Activated CD8-positive, alpha-beta memory T cell treated with anti-CD3 and anti-CD28 coated beads for 36 hours (primary cell): Measurements from ENCODE around the gene FCRL5. TPM values are rescaled to one million over a fixed set of nuclear protein-coding genes. Genes with fewer than 3 reads are reported as not detected.
"Not testable (repeated sequence)": the region's sequence is repeated elsewhere in the genome, so short reads cannot be mapped to it uniquely, and the experiment has no call there.

Experiments used
- CTCF ChIA-PET: fragments of 350-600 bp; sonication (Branson Sonifier 250); formaldehyde crosslinking; loops from one replicate; lab custom pipeline; 2021; ENCODE audit warnings: antibody characterized with exemption; lab: Charles Lee
- POLR2A ChIA-PET: fragments of 350-600 bp; sonication (Branson Sonifier 250); formaldehyde crosslinking; loops from one replicate; lab custom pipeline; 2021; ENCODE audit warnings: antibody characterized with exemption; lab: Charles Lee
- total RNA-seq, 2 experiments: library from RNA; stranded (reverse); gene quantifications; one replicate each; pipeline ENCODE4 v1.2.3, GENCODE V29; 2021

Gene FCRL5
- not detected for total RNA-seq

DNA sequence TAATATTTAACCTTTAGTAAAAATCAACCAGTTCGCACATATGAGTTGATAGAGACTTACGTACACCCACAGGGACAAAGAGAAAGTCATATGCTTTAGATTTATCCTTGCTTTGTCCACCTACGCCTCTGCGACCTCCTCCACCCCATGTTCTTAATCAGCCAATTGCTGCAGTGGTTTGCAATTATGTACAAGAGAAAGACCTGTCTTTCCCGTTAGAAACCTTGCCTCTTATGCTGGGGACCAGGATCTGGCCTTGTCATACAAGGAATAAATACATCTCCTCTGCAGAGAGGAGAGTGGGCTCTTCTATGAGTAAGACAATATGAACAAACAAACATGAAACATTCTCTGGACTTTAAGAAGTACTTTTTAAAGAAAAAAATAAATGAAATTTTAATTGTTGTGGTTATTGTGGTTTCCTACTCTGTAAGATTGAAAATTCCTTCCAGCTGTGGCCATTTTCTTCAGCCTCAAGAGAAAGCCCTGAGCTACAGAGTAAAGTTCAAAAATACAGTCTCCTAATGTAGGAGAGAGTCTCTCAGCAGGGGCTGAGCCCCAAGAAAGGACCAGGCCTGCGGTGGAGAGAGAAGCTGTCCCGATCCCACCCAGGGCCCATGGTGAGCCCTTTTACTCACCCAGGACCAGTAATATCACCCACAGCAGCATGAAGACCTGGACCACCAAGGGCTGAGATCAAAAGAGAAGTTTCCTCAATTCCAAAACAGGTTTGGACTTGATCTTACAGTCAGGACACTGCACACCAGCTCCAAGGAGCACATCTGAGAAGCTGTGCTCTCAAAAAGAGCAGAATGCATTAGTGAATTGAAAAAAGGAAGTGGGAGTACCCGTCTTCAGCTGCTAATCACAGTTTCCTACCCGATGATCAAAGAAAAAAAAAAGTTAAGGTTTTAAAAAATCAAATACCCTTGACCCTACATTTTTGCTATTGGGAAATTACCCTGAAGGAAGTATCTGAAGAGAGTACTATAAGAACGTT is at the start of gene FCRL5:
FCRL5 (minus strand) TSS at position 822 of the 1,000 bp plus-strand sequence; CDS start at position 669, 153 bp downstream.
- ChIA-PET CTCF (no interaction called here), POLR2A (no interaction called here)

GRCh38 chr1:157600236-157600635 is 47.9 kb upstream of the FCRL5 start:
- CTCF ChIA-PET = no interaction called here
- POLR2A ChIA-PET = no interaction called here

- CTCF ChIA-PET = no interaction called here
These were observed 45.8 kb upstream of the FCRL5 start, which contains the start of gene FCRL4 for GRCh38 chr1:157597959-157598667. Gene FCRL4 (minus strand): TSS chr1:157598085. CDS start chr1:157597944, 141 bp downstream.

GRCh38 chr1:157596384-157596783 is 44.1 kb upstream of the FCRL5 start:
- CTCF ChIA-PET = interaction anchor here (1.6 kb wide), 1 partner anchor 16 kb away, joined by 4 read pairs; no protein-coding TSS in a partner anchor
- POLR2A ChIA-PET = no interaction called here

More at GRCh38 chr1:157597959-157598667, 45.8 kb upstream of the FCRL5 start, which contains the start of gene FCRL4:
- POLR2A ChIA-PET = no interaction called here

DNA sequence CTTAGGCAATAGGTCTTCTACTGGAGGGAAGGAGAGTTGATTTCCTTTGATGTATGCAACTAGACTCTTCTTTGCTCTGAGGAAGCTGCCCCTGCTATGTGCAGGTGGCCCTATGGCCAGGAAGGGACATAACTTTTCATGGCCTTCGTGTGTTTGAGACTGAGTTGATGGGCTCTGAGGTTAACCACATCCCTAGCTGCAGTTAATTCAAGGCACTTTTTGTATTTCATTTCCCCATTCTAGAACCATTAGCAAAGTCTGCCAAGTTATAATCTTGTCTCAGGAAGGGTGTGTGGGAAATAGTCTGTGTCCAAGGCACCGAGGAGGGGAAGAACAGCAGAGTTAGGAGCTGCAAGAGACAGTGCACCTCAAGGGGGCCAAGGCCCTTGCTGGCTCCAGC is 43.0 kb upstream of the FCRL5 start:
- ChIA-PET POLR2A (no interaction called here), CTCF (interaction anchor here (1.6 kb wide), 1 partner anchor 15 kb away, joined by 4 read pairs; no protein-coding TSS in a partner anchor)

DNA sequence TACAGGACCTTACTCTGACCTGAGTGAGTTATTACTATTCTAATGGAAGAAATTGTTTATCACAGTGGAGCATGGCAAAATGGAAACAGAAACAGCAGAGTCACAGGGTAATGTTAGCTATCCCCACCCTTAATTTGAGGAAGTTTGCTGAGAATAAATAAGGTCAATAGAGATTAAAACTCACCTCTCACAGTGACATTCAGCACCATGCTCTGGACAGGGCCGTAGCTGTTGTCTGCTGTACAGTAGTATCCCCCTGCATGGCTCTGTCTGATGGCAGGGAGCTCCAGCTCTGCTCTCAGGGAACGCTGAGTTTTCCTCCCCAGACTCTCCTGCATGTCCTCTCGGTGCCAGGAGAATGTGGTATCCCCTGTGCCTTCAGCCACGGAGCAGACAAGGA is 33.7 kb upstream of the FCRL5 start:
- CTCF ChIA-PET = no interaction called here
- POLR2A ChIA-PET = no interaction called here

DNA sequence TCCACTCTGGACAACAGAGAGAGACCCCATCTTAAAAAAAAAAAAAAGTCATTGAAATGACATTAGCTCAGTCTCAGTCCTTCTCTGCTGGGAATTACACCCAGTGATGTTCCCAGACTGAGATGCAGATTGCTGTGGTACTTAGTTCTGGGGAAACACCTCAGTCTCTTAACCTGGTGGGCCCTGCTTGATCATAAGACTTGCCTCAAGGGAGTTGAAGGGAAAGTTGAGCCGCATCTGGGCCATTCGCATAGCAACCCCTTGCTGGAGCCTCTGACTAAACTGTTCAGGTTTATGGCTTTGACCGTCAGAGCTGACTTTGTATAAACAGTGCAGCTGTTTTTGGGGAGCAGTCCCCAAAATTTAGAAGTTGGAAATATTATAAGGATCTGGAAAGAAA is 32.2 kb upstream of the FCRL5 start:
- POLR2A ChIA-PET = no interaction called here
- CTCF ChIA-PET = no interaction called here

GRCh38 chr1:157580828-157581210 is 28.5 kb upstream of the FCRL5 start:
- CTCF ChIA-PET = interaction anchor here (0.7 to 1.8 kb wide), 10 partner anchors 8 to 544 kb away, joined by 3 to 6 read pairs (median 4); no protein-coding TSS in a partner anchor
- POLR2A ChIA-PET = no interaction called here

GRCh38 chr1:157580179-157580827 is 28.0 kb upstream of the FCRL5 start:
- CTCF ChIA-PET = interaction anchor here (0.6 to 1.8 kb wide), 11 partner anchors 8 to 545 kb away, joined by 3 to 6 read pairs (median 4); no protein-coding TSS in a partner anchor
- POLR2A ChIA-PET = no interaction called here

- POLR2A ChIA-PET = no interaction called here
These were observed 25.1 kb upstream of the FCRL5 start for GRCh38 chr1:157577420-157577819.

GRCh38 chr1:157575744-157576143 is 23.4 kb upstream of the FCRL5 start:
- CTCF ChIA-PET = no interaction called here
- POLR2A ChIA-PET = no interaction called here

More at GRCh38 chr1:157577420-157577819, 25.1 kb upstream of the FCRL5 start:
- CTCF ChIA-PET = no interaction called here

DNA sequence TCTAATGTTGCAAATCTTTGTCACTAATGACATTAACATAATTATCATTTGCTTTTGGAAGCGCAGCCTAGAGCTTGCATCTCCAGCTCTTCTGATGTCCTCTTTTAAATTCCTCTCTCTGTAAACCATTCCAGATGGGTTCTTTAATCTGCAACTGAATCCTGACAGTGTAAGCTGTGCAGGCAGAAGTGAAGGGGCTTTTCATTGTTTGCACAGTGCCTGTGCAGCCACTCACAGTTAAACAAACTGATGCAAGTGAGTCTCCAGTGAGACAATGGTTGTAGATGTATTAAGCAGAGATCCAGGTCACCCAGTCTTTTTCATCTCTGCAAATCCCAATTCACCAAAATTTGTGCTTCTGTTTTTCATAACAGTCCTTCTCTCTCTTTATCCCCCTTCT is 22.5 kb upstream of the FCRL5 start:
- ChIA-PET POLR2A (no interaction called here), CTCF (no interaction called here)

- ChIA-PET POLR2A (no interaction called here), CTCF (no interaction called here)
These were observed 14.4 kb upstream of the FCRL5 start for GRCh38 chr1:157566484-157567300.

- ChIA-PET CTCF (no interaction called here), POLR2A (no interaction called here)
These were observed 10.2 kb upstream of the FCRL5 start for GRCh38 chr1:157562515-157562914.

GRCh38 chr1:157558119-157558518 is 5.8 kb upstream of the FCRL5 start:
- POLR2A ChIA-PET = no interaction called here

GRCh38 chr1:157548081-157548480 is 4.2 kb downstream of the FCRL5 start:
- POLR2A ChIA-PET, CTCF ChIA-PET: not testable (repeated sequence)

More at GRCh38 chr1:157558119-157558518, 5.8 kb upstream of the FCRL5 start:
- CTCF ChIA-PET = no interaction called here

DNA sequence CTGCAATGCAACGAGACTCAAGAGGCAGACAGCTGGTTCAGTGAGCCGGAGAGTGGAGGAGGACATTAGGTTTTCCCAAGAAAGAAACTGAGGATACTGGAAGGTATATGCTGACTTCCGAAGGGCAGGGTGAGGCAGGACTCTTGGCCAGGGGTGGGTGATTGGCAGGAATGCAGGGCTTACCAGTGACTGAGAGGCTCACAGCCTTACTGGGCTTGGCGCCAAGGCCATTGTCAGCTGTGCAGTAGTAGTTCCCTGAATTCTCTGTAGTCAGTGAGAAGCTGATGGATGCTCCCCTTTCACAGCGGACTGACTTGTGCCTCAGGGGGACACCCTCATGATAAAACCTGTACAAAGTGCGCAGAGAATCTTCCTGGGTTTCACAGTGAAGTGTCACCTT is 9.6 kb downstream of the FCRL5 start:
- CTCF ChIA-PET = no interaction called here
- POLR2A ChIA-PET = no interaction called here

- POLR2A ChIA-PET = no interaction called here
These were observed 11.5 kb downstream of the FCRL5 start for GRCh38 chr1:157540852-157541251.

More at GRCh38 chr1:157540852-157541251, 11.5 kb downstream of the FCRL5 start:
- CTCF ChIA-PET = no interaction called here
